ENCODE data around the gene WDR27. TPM values are rescaled to one million over a fixed set of nuclear protein-coding genes. Genes with fewer than 3 reads are reported as not detected.

Gene WDR27
- total RNA-seq, 1 experiment from 2014 or later: 77.9 TPM

- H3K4me1 Mint-ChIP-seq (ENCODE audit: low read depth, unreplicated experiment): no peaks in the 10 kb centered on the region
- peaks cover 34% of the 10 kb centered on the region for H3K27me3 Mint-ChIP-seq (ENCODE audit: unreplicated experiment)
- no peak for TF ChIP-seq CTCF (IDR thresholded peaks at IDR 0.05; ENCODE audit: unreplicated experiment)
- no TSS peak for BruUV-seq (replicated peaks)
- no peak overlapping the region for H3K27ac Mint-ChIP-seq (ENCODE audit: unreplicated experiment)
- no peak overlapping the region for H3K4me3 Mint-ChIP-seq (ENCODE audit: low read depth, unreplicated experiment)
- H3K9me3 Mint-ChIP-seq (ENCODE audit: low read depth, unreplicated experiment): peaks cover 2% of the 10 kb centered on the region
- intact Hi-C loops (cut with micrococcal nuclease; ENCODE audit: unreplicated experiment): no loop called here
- no peak for DNase-seq
- no peaks in the 10 kb centered on the region for H3K36me3 Mint-ChIP-seq (ENCODE audit: insufficient read depth, unreplicated experiment)
- CTCF ChIA-PET: no interaction called here
Observed at GRCh38 chr6:169738976-169739529, 37.2 kb upstream of the WDR27 start.

GRCh38 chr6:169738204-169738975 lies 36.6 kb upstream of the WDR27 start:
- H3K36me3 Mint-ChIP-seq (ENCODE audit: insufficient read depth, unreplicated experiment): no peaks in the 10 kb centered on the region
- H3K27ac Mint-ChIP-seq (ENCODE audit: unreplicated experiment): no peak overlapping the region
- H3K4me1 Mint-ChIP-seq (ENCODE audit: low read depth, unreplicated experiment): no peaks in the 10 kb centered on the region
- H3K9me3 Mint-ChIP-seq (ENCODE audit: low read depth, unreplicated experiment): peaks cover 2% of the 10 kb centered on the region
- no peak for DNase-seq
- CTCF ChIA-PET: no interaction called here
- peaks cover 34% of the 10 kb centered on the region for H3K27me3 Mint-ChIP-seq (ENCODE audit: unreplicated experiment)
- BruUV-seq (replicated peaks): no TSS peak
- intact Hi-C loops (cut with micrococcal nuclease; ENCODE audit: unreplicated experiment): no loop called here
- no peak for TF ChIP-seq CTCF (IDR thresholded peaks at IDR 0.05; ENCODE audit: unreplicated experiment)
- H3K4me3 Mint-ChIP-seq (ENCODE audit: low read depth, unreplicated experiment): no peak overlapping the region

- Mint-ChIP-seq H3K4me3 (ENCODE audit: low read depth, unreplicated experiment) (no peak overlapping the region), H3K9me3 (ENCODE audit: low read depth, unreplicated experiment) (no peaks in the 10 kb centered on the region), H3K27ac (ENCODE audit: unreplicated experiment) (no peak overlapping the region), H3K27me3 (ENCODE audit: unreplicated experiment) (peaks cover 9% of the 10 kb centered on the region), H3K36me3 (ENCODE audit: insufficient read depth, unreplicated experiment) (peaks cover 6% of the 10 kb centered on the region), H3K4me1 (ENCODE audit: low read depth, unreplicated experiment) (peaks cover 20% of the 10 kb centered on the region)
- CTCF ChIA-PET: no interaction called here
- no peak for DNase-seq
- intact Hi-C loops (cut with micrococcal nuclease; ENCODE audit: unreplicated experiment): no loop called here
- BruUV-seq (replicated peaks): no TSS peak
- TF ChIP-seq CTCF (IDR thresholded peaks at IDR 0.05; ENCODE audit: unreplicated experiment): no peak
Observed at GRCh38 chr6:169729961-169730360, 28.1 kb upstream of the WDR27 start.

- CTCF ChIA-PET: no interaction called here
- no peak overlapping the region for H3K27ac Mint-ChIP-seq (ENCODE audit: unreplicated experiment)
- intact Hi-C loops (cut with micrococcal nuclease; ENCODE audit: unreplicated experiment): no loop called here
- no TSS peak for BruUV-seq (replicated peaks)
- no peak for DNase-seq
- H3K27me3 Mint-ChIP-seq (ENCODE audit: unreplicated experiment): no peaks in the 10 kb centered on the region
- no peak overlapping the region for H3K4me3 Mint-ChIP-seq (ENCODE audit: low read depth, unreplicated experiment)
- H3K36me3 Mint-ChIP-seq (ENCODE audit: insufficient read depth, unreplicated experiment): peaks cover 31% of the 10 kb centered on the region
- no peaks in the 10 kb centered on the region for H3K9me3 Mint-ChIP-seq (ENCODE audit: low read depth, unreplicated experiment)
- TF ChIP-seq CTCF (IDR thresholded peaks at IDR 0.05; ENCODE audit: unreplicated experiment): no peak
- H3K4me1 Mint-ChIP-seq (ENCODE audit: low read depth, unreplicated experiment): peaks cover 20% of the 10 kb centered on the region
Observed at GRCh38 chr6:169726963-169727362, 25.1 kb upstream of the WDR27 start.

Data from Calu3 (cell line).